Muscle of leg (tissue), 11 donors: ENCODE results near the gene ANTXR1. TPM values are rescaled to one million over a fixed set of nuclear protein-coding genes. Genes with fewer than 3 reads are reported as not detected.

Experiments
- DNase-seq: peaks from one replicate; pipeline ENCODE4 v3.0.0; 2013
- H3K27ac ChIP-seq: one replicate; pipeline ENCODE4 v1.5.1; 2013; ENCODE audit warnings: mild to moderate bottlenecking, low read length, control low read depth
- H3K27me3 ChIP-seq: one replicate; pipeline ENCODE4 v1.6.1; 2013; ENCODE audit warnings: low read length; ENCODE audit not compliant: control insufficient read depth, insufficient read depth
- H3K36me3 ChIP-seq: one replicate; pipeline ENCODE4 v1.6.1; 2013; ENCODE audit warnings: low read length; ENCODE audit not compliant: control insufficient read depth, insufficient read depth
- H3K4me1 ChIP-seq: one replicate; pipeline ENCODE4 v1.6.1; 2013; ENCODE audit warnings: low read length; ENCODE audit not compliant: control insufficient read depth, insufficient read depth
- H3K4me3 ChIP-seq: one replicate; pipeline ENCODE4 v1.5.1; 2013; ENCODE audit warnings: low read length, control low read depth
- H3K9me3 ChIP-seq: replicated peaks from 2 replicates; pipeline ENCODE4 v1.6.1; 2013; ENCODE audit warnings: low read depth, low read length; ENCODE audit not compliant: control insufficient read depth
- WGBS: methylation state at CpG from one replicate; pipeline ENCODE4 v1.1.5; 2013; ENCODE audit warnings: missing lambda C conversion rate; ENCODE audit not compliant: insufficient coverage; 5-methylcytosine and 5-hydroxymethylcytosine counted together
- polyA plus RNA-seq, 8 donors: library from polyadenylated mRNA; unstranded; fragments of 120-200 nt; gene quantifications; one replicate each; pipeline versions ENCODE4 v1.2.1 to v1.2.3, GENCODE V29; 2013; ENCODE audit warnings: inconsistent platforms in 1 of 8, low replicate concordance in 1 of 8; ENCODE audit not compliant: insufficient read length in 8 of 8, insufficient read depth in 1 of 8
- total RNA-seq: library from RNA; stranded (reverse); fragments of 120-200 nt; gene quantifications from one replicate; pipeline ENCODE4 v1.2.4, GENCODE V29; 2013

ANTXR1 gene
- total and polyA plus RNA-seq, 9 donors = 84.4 to 187 (median 133) TPM

- Histone ChIP-seq H3K4me3 (no peak overlapping the region), H3K27ac (no peak overlapping the region), H3K9me3 (no peaks in the 10 kb centered on the region), H3K4me1 (peaks cover 13% of the 10 kb centered on the region), H3K27me3 (no peaks in the 10 kb centered on the region), H3K36me3 (no peaks in the 10 kb centered on the region)
- WGBS = no CpG with 5 or more reads among the region's 5 CpGs
- DNase-seq = no peak
These were observed 265.4 kb downstream of the ANTXR1 start for GRCh38 chr2:69278366-69278765.

DNA sequence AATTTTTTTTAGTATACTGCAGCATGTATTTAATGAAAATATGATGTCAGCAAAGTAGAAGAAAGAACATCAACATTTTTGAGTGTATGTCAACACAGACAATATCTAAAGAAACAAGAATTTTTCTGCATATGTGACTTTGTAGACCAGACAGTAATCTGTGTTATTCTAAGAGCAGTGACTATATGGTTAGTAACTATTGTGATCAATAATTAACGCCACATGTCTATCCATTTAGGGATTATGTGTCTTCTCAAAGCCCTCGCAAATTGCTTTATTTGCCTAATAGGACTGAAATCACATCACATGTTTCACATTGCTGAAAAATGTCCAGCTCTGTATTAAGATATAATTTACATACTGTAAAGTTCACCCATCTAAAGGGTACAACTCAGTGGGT is 266.2 kb downstream of the ANTXR1 start:
- Histone ChIP-seq H3K36me3 (no peaks in the 10 kb centered on the region), H3K9me3 (no peaks in the 10 kb centered on the region), H3K27ac (no peak overlapping the region), H3K27me3 (no peaks in the 10 kb centered on the region), H3K4me1 (peaks cover 13% of the 10 kb centered on the region), H3K4me3 (no peak overlapping the region)
- WGBS = no CpG with 5 or more reads among the region's 2 CpGs
- DNase-seq = no peak

- H3K27me3 ChIP-seq = no peaks in the 10 kb centered on the region
- H3K36me3 ChIP-seq = no peaks in the 10 kb centered on the region
- H3K4me3 ChIP-seq = no peak overlapping the region
- H3K9me3 ChIP-seq = no peaks in the 10 kb centered on the region
- 43% methylated on average over 4 of the region's 9 CpGs for WGBS
- H3K27ac ChIP-seq = peak overlapping the region; percentile 80
- peaks cover 13% of the 10 kb centered on the region for H3K4me1 ChIP-seq
- DNase-seq = peak; percentile 94
These were observed 267.1 kb downstream of the ANTXR1 start for GRCh38 chr2:69279931-69280681.

DNA sequence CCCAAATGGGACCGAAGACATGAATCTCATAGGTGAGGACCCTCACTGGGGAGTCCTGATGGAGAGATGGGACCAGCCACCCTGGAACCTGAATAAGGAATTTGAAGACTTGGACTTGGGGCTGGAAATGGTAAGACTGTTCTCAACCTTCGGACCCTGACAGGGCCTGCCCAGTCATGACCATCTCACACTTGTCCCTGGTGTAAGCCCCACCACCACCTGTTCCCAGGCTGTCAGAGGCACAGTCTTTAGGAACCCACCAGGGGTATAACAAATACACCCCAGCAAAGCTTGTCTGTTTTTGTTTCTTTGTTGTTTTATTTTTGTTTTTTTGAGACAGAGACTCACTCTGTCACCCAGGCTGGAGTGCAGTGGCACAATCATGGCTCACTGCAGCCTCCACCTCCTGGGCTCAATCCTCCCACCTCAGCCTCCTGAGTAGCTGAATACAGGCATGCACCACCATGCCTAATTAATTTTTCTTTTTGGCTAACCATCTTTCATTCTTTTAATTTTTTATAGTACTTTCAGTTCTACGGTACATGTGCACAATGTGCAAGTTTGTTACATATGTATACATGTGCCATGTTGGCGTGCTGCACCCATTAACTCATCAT is 267.9 kb downstream of the ANTXR1 start:
- no peak for DNase-seq
- no peaks in the 10 kb centered on the region for H3K27me3 ChIP-seq
- peaks cover 13% of the 10 kb centered on the region for H3K4me1 ChIP-seq
- no peak overlapping the region for H3K4me3 ChIP-seq
- H3K9me3 ChIP-seq = no peaks in the 10 kb centered on the region
- H3K27ac ChIP-seq = peak overlapping the region; percentile 80
- H3K36me3 ChIP-seq = no peaks in the 10 kb centered on the region
- no CpG with 5 or more reads among the region's 4 CpGs for WGBS

DNA sequence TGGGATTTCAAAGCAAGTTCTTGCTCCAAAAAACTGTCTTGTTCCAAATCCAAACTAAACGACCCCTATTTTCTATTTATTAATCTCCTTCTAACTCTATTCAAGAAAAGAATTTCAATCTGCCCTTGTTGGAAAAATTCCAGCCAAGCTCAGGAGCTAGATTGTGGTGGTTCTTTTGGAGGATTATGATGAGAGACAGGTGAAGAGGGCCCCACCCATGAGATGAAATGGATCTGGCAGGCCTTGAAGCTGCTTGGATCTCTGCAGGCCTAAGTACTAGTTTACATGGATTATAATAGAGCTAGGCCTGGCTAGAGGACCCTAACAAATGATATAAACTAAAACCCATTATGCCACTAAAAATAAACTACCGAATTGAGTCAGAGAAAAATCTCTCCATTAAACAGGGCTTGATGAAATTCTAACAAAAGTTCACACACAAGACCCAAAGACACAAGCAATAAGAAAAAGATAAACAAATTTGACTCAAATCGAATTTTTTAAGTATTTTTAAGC is 272.5 kb downstream of the ANTXR1 start:
- H3K4me1 ChIP-seq = peaks cover 10% of the 10 kb centered on the region
- H3K9me3 ChIP-seq = no peaks in the 10 kb centered on the region
- no peak overlapping the region for H3K27ac ChIP-seq
- H3K36me3 ChIP-seq = no peaks in the 10 kb centered on the region
- no peaks in the 10 kb centered on the region for H3K27me3 ChIP-seq
- no CpG with 5 or more reads among the region's 3 CpGs for whole genome bisulfite sequencing
- no peak for DNase-seq
- H3K4me3 ChIP-seq = no peak overlapping the region

DNA sequence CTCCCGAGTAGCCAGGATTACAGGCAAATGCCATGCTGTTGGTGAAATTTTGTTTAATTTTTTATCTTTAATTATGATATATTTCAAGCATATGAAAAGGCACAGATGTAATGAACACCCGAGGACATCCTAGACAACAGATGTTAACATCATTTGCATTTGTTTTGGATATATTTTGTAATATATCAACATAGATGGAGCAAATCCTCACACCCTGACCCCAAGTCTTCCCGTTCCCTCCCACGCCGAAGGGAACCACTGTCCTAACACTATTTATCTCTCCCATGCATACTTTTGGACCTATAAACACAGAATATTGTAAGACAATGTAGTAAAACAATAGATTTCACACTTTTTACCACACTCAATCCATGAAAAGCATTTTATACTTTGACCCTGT is 274.6 kb downstream of the ANTXR1 start:
- Histone ChIP-seq H3K4me3 (no peak overlapping the region), H3K27ac (no peak overlapping the region), H3K4me1 (peaks cover 17% of the 10 kb centered on the region), H3K36me3 (no peaks in the 10 kb centered on the region), H3K27me3 (no peaks in the 10 kb centered on the region), H3K9me3 (no peaks in the 10 kb centered on the region)
- no CpG with 5 or more reads among the region's 5 CpGs for WGBS
- DNase-seq = no peak

GRCh38 chr2:69288429-69288828 is 275.4 kb downstream of the ANTXR1 start:
- H3K36me3 ChIP-seq = no peaks in the 10 kb centered on the region
- peaks cover 17% of the 10 kb centered on the region for H3K4me1 ChIP-seq
- no peak overlapping the region for H3K4me3 ChIP-seq
- H3K27me3 ChIP-seq = no peaks in the 10 kb centered on the region
- no peak for DNase-seq
- no peaks in the 10 kb centered on the region for H3K9me3 ChIP-seq
- no peak overlapping the region for H3K27ac ChIP-seq
- WGBS = no CpG with 5 or more reads among the region's 1 CpG

- H3K36me3 ChIP-seq = no peaks in the 10 kb centered on the region
- H3K4me3 ChIP-seq = no peak overlapping the region
- peaks cover 17% of the 10 kb centered on the region for H3K4me1 ChIP-seq
- peak overlapping the region; percentile 90 for H3K27ac ChIP-seq
- H3K27me3 ChIP-seq = no peaks in the 10 kb centered on the region
- peak; percentile 94 for DNase-seq
- H3K9me3 ChIP-seq = no peaks in the 10 kb centered on the region
These were observed 278.1 kb downstream of the ANTXR1 start for GRCh38 chr2:69291004-69291650.

GRCh38 chr2:69291721-69292120 is 278.7 kb downstream of the ANTXR1 start:
- WGBS = 60% methylated on average over 2 of the region's 3 CpGs
- peak; percentile 78 for DNase-seq
- Histone ChIP-seq H3K4me1 (peaks cover 17% of the 10 kb centered on the region), H3K9me3 (no peaks in the 10 kb centered on the region), H3K4me3 (no peak overlapping the region), H3K27ac (peak overlapping the region; percentile 90), H3K27me3 (no peaks in the 10 kb centered on the region), H3K36me3 (no peaks in the 10 kb centered on the region)

GRCh38 chr2:69292256-69292655 is 279.3 kb downstream of the ANTXR1 start:
- Histone ChIP-seq H3K9me3 (no peaks in the 10 kb centered on the region), H3K4me1 (peaks cover 17% of the 10 kb centered on the region), H3K27ac (peak overlapping the region; percentile 90), H3K27me3 (no peaks in the 10 kb centered on the region), H3K36me3 (no peaks in the 10 kb centered on the region), H3K4me3 (no peak overlapping the region)
- no CpG with 5 or more reads among the region's 3 CpGs for WGBS
- no peak for DNase-seq
